Activated CD8-positive, alpha-beta memory T cell treated with anti-CD3 and anti-CD28 coated beads for 36 hours (primary cell): ENCODE results near the gene DBH. TPM values are rescaled to one million over a fixed set of nuclear protein-coding genes. Genes with fewer than 3 reads are reported as not detected.

ENCODE experiments used
- CTCF ChIA-PET: fragments of 350-600 bp; sonication (Branson Sonifier 250); formaldehyde crosslinking; loops from one replicate; lab custom pipeline; 2021; ENCODE audit warnings: antibody characterized with exemption; lab: Charles Lee
- POLR2A ChIA-PET: fragments of 350-600 bp; sonication (Branson Sonifier 250); formaldehyde crosslinking; loops from one replicate; lab custom pipeline; 2021; ENCODE audit warnings: antibody characterized with exemption; lab: Charles Lee
- total RNA-seq, 2 experiments: library from RNA; stranded (reverse); gene quantifications; one replicate each; pipeline ENCODE4 v1.2.3, GENCODE V29; 2021

DBH gene
- not detected for total RNA-seq

GRCh38 chr9:133635533-133636531 is at the start of gene DBH:
Gene DBH, plus strand, starts transcription at chr9:133636363. Its CDS starts 9 bp downstream, at chr9:133636372.
- POLR2A ChIA-PET: no interaction called here
- CTCF ChIA-PET: no interaction called here

DNA sequence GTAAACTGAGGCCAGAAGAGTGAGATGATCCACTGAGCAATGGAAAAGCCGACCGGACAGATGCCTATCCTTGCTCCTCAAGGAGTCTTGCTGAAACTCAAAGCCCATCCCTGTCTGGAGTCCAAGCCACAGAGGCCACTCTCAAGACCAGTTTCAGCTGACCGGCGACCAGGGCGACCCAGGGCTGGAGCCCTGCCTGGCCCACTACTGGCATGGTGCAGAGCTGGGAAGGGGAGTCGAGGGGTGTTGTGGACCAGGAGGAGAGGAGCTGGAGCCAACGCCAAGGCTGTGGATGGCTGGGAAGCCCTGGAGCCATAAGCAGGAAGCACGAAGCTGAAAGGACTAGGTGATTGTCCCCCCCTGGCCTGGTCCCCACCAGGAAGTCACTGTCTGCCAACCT is 49.1 kb upstream of the DBH start:
- POLR2A ChIA-PET: interaction anchor here (0.5 kb wide), 1 partner anchor 1207 kb away, joined by 3 read pairs; no protein-coding TSS in a partner anchor
- CTCF ChIA-PET: no interaction called here

DNA sequence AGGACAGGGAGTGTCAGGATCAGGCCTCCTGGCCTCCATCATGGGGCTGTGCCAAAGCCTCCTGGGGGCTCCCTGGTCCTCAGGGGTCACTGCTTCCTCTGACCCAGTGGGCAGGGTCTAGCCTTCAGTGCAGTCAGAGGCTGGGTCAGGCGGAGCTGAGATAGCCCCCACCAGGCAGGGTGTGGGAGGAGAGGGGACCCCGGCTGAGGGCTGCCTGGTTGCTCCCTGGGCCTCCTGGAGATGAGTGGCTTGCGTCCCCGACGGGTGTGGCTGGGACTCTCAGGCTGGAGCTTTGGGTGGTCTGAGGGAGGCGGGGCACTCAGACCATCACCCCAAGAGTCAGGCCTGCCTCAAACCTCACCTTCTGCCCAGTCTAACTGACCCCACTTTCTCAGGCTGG is 48.7 kb upstream of the DBH start:
- ChIA-PET POLR2A (no interaction called here), CTCF (no interaction called here)

GRCh38 chr9:133589454-133590227 is 46.5 kb upstream of the DBH start:
- POLR2A ChIA-PET: no interaction called here
- CTCF ChIA-PET: interaction anchor here (0.6 to 1.4 kb wide), 3 partner anchors 16 to 1670 kb away, joined by 3 to 5 read pairs (median 4); no protein-coding TSS in a partner anchor

DNA sequence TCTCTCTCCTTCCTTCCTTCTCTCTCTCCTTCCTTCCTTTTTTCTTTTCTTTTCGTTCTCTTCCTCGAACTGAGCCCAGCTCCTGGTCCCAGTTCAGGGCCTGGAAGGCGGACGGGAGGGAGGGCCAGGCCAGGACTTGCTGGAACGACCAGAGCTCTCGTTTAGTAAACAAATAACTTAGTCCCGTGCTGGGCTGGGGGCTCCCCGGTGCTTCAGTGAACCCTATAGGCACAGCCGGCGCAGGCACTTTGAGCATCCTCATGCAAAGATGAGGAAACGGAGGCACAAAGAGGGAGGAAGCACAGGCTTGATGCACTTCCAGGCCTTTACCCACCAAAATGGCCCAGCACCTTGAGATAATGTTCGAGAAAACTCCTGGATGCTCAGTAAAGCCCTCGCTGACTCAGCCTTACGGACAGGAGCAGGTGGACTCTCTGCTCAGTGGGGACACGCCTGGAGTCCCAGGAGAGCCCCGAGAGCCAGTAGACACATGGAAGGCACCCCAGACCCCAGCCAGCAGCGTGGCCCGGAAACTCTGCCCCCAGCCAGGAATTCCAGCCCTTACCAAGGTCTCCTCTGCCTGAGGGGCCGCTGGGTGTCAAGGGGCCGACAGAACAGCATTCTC is 45.8 kb upstream of the DBH start:
- ChIA-PET POLR2A (no interaction called here), CTCF (interaction anchor here (0.6 to 1.4 kb wide), 3 partner anchors 15 to 1670 kb away, joined by 3 to 5 read pairs (median 4); no protein-coding TSS in a partner anchor)

DNA sequence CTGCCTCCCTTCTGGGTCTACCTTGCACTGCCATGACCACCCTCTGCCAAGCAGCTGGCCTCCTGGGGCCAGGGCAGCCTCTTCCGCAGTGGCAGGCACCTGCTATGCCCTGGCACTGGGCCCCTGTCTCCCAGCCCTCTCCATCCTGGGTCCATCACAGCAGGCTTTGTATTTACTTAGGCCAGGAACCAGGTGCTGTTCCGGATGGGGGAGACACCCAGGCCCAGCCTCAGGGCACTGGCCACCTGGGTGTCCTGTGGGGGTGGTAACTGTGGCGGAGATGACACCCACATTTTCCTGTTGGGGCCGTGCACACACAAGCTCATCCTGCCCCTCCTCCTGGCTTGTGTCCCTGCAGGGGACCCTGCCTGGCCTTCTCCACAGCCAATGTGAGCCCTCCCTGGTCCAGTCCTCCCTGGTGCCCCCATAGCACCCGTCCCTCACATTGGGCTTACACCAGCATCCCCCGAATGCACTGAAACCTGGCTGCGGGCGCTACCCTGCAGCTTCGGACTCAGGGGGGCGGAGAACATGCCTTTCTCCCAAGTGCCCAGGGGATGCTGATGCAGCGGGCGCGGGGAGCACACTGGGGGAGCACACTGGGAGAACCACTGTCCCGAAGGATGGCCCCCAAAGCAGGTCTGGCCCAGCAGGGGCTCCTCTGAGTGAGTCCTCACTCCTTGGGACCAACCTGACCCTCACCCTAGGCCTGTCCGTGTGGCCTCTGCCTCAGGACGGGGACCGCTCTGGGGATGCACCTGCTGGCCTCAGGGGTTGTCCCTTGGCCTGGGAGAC is 44.9 kb upstream of the DBH start:
- POLR2A ChIA-PET: no interaction called here
- CTCF ChIA-PET: interaction anchor here (0.6 to 1.5 kb wide), 3 partner anchors 118 to 152 kb away, joined by 3 to 4 read pairs (median 3); no protein-coding TSS in a partner anchor

- CTCF ChIA-PET: interaction anchor here (1.3 to 1.5 kb wide), 2 partner anchors 117 to 150 kb away, joined by 3 to 4 read pairs; no protein-coding TSS in a partner anchor
- POLR2A ChIA-PET: no interaction called here
Observed at GRCh38 chr9:133591985-133592384, 44.2 kb upstream of the DBH start.

- CTCF ChIA-PET: interaction anchor here (0.6 to 1.5 kb wide), 3 partner anchors 33 to 150 kb away, joined by 3 to 4 read pairs (median 3); no protein-coding TSS in a partner anchor
- POLR2A ChIA-PET: no interaction called here
Observed at GRCh38 chr9:133592731-133593409, 43.3 kb upstream of the DBH start.

- CTCF ChIA-PET: no interaction called here
- POLR2A ChIA-PET: no interaction called here
Observed at GRCh38 chr9:133593587-133594253, 42.4 kb upstream of the DBH start.

- ChIA-PET POLR2A (no interaction called here), CTCF (no interaction called here)
Observed at GRCh38 chr9:133594310-133594709, 41.9 kb upstream of the DBH start.

- ChIA-PET POLR2A (no interaction called here), CTCF (no interaction called here)
Observed at GRCh38 chr9:133595910-133596309, 40.3 kb upstream of the DBH start.

GRCh38 chr9:133597316-133597957 is 38.7 kb upstream of the DBH start:
- ChIA-PET CTCF (no interaction called here), POLR2A (no interaction called here)

- POLR2A ChIA-PET: no interaction called here
- CTCF ChIA-PET: no interaction called here
Observed at GRCh38 chr9:133598978-133599377, 37.2 kb upstream of the DBH start.

- ChIA-PET CTCF (no interaction called here), POLR2A (no interaction called here)
Observed at GRCh38 chr9:133599470-133600173, 36.5 kb upstream of the DBH start.

- ChIA-PET POLR2A (no interaction called here), CTCF (interaction anchor here (0.6 kb wide), 1 partner anchor 1180 kb away, joined by 4 read pairs; no protein-coding TSS in a partner anchor)
Observed at GRCh38 chr9:133600739-133601138, 35.4 kb upstream of the DBH start.

- POLR2A ChIA-PET: no interaction called here
Observed at GRCh38 chr9:133601746-133602145, 34.4 kb upstream of the DBH start.

More at GRCh38 chr9:133601746-133602145, 34.4 kb upstream of the DBH start:
- CTCF ChIA-PET: interaction anchor here (1.6 kb wide), 1 partner anchor 125 kb away, joined by 4 read pairs; no protein-coding TSS in a partner anchor
